ENCODE measurements around the gene GLRA1. TPM values are rescaled to one million over a fixed set of nuclear protein-coding genes. Genes with fewer than 3 reads are reported as not detected.

The GLRA1 gene
- total RNA-seq, 4 donors from 2014 or later, result not detected

DNA sequence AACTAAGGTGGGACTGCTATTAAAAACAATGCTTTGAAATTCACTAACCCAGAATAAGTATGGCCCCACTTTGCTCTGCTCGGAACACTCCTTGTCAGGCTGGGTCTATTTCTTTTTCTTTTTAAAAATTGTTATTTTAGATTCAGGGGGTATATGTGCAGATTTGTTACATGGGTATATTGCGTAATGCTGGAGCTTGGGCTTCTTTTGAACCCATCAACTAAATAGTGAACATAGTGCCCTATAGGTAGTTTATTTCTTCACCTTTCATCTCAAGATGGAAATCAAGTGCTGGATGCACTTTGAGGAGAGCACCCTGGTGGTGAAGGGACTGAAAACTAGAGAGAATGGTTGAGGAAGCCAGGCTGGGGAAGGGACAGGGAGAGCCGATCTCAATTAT is 51.0 kb downstream of the GLRA1 start:
- H3K9me3 ChIP-seq, result peaks cover 5% of the 10 kb centered on the region
- WGBS, result 94% methylated on average over 3 of the region's 3 CpGs
- no peaks in the 10 kb centered on the region for H3K27me3 ChIP-seq
- DNase-seq (ENCODE audit: low spot score in 2 of 2), result no peak
- no peak overlapping the region for H3K27ac ChIP-seq
- H3K4me1 ChIP-seq, result no peaks in the 10 kb centered on the region
- no peaks in the 10 kb centered on the region for H3K36me3 ChIP-seq
- no peak overlapping the region for H3K4me3 ChIP-seq
- TF ChIP-seq EP300 (IDR thresholded peaks at IDR 0.05), result no peak
- TF ChIP-seq POLR2A (IDR thresholded peaks at IDR 0.05), result no peak
- no peak for TF ChIP-seq POLR2AphosphoS5 (IDR thresholded peaks at IDR 0.05)
- no peak for TF ChIP-seq CTCF (IDR thresholded peaks at IDR 0.05)

DNA sequence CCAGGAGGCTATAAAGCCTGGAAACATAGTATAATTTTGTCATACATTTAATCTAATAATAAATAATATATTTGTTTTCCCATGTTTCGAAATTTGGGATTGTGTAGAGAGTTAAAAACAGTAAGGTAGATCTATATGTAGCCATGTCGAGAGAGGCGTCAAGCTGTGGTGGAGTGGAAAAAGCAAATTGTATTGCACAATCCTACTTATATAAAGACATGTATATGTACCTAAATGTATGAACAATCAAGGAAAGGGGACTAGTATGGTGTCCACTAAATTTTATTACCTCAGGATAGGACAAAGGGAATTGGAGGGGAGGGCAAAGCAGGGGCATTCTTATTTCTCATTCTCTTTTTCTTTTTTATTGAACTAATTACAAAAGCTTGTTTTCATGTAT is 52.0 kb downstream of the GLRA1 start:
- H3K4me3 ChIP-seq, result no peak overlapping the region
- H3K9me3 ChIP-seq, result peaks cover 5% of the 10 kb centered on the region
- TF ChIP-seq EP300 (IDR thresholded peaks at IDR 0.05) (no peak), POLR2A (IDR thresholded peaks at IDR 0.05) (no peak), CTCF (IDR thresholded peaks at IDR 0.05) (no peak), POLR2AphosphoS5 (IDR thresholded peaks at IDR 0.05) (no peak)
- H3K27me3 ChIP-seq, result no peaks in the 10 kb centered on the region
- DNase-seq (ENCODE audit: low spot score in 2 of 2), result no peak
- no peak overlapping the region for H3K27ac ChIP-seq
- WGBS, result 91% methylated on average over 3 of the region's 3 CpGs
- no peaks in the 10 kb centered on the region for H3K36me3 ChIP-seq
- no peaks in the 10 kb centered on the region for H3K4me1 ChIP-seq

DNA sequence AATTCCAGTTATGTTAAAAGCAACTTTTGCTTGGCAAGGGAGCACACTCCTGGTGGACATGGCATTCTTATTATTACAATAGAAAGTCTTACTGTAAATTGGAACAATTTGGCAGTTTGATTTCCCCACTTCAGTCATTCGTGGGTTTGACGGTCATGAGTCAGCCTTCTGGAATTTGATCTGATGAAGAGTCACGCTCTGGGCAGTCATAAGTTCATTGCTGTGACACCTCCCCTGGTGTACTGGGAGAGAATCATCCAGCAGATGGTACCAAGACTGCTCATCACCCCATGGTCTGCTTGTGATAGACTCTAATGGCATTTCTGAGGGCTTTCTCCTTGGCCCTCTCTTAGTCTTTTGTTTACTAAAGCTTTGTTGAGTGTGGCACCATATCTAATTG is 53.8 kb downstream of the GLRA1 start:
- WGBS, result 64% methylated on average over 3 of the region's 3 CpGs
- no peaks in the 10 kb centered on the region for H3K4me1 ChIP-seq
- no peak overlapping the region for H3K27ac ChIP-seq
- TF ChIP-seq EP300 (IDR thresholded peaks at IDR 0.05) (no peak), POLR2AphosphoS5 (IDR thresholded peaks at IDR 0.05) (no peak), POLR2A (IDR thresholded peaks at IDR 0.05) (no peak), CTCF (IDR thresholded peaks at IDR 0.05) (no peak)
- no peaks in the 10 kb centered on the region for H3K36me3 ChIP-seq
- DNase-seq (ENCODE audit: low spot score in 2 of 2), result no peak
- no peaks in the 10 kb centered on the region for H3K9me3 ChIP-seq
- no peak overlapping the region for H3K4me3 ChIP-seq
- H3K27me3 ChIP-seq, result no peaks in the 10 kb centered on the region

GRCh38 chr5:151870271-151870670 is 54.4 kb downstream of the GLRA1 start:
- Histone ChIP-seq H3K4me1 (no peaks in the 10 kb centered on the region), H3K27me3 (no peaks in the 10 kb centered on the region), H3K9me3 (no peaks in the 10 kb centered on the region), H3K27ac (no peak overlapping the region), H3K4me3 (no peak overlapping the region), H3K36me3 (no peaks in the 10 kb centered on the region)
- DNase-seq (ENCODE audit: low spot score in 2 of 2), result no peak
- WGBS, result 86% methylated on average over 2 of the region's 2 CpGs
- no peak for TF ChIP-seq POLR2AphosphoS5 (IDR thresholded peaks at IDR 0.05)
- TF ChIP-seq CTCF (IDR thresholded peaks at IDR 0.05), result no peak
- TF ChIP-seq POLR2A (IDR thresholded peaks at IDR 0.05), result no peak
- no peak for TF ChIP-seq EP300 (IDR thresholded peaks at IDR 0.05)

GRCh38 chr5:151869843-151870242 is 54.8 kb downstream of the GLRA1 start:
- WGBS, result 87% methylated on average over 2 of the region's 2 CpGs
- no peak overlapping the region for H3K27ac ChIP-seq
- no peak for TF ChIP-seq EP300 (IDR thresholded peaks at IDR 0.05)
- TF ChIP-seq POLR2A (IDR thresholded peaks at IDR 0.05), result no peak
- TF ChIP-seq POLR2AphosphoS5 (IDR thresholded peaks at IDR 0.05), result no peak
- no peak for TF ChIP-seq CTCF (IDR thresholded peaks at IDR 0.05)
- no peaks in the 10 kb centered on the region for H3K4me1 ChIP-seq
- no peak overlapping the region for H3K4me3 ChIP-seq
- no peaks in the 10 kb centered on the region for H3K27me3 ChIP-seq
- no peaks in the 10 kb centered on the region for H3K9me3 ChIP-seq
- DNase-seq (ENCODE audit: low spot score in 2 of 2), result no peak
- no peaks in the 10 kb centered on the region for H3K36me3 ChIP-seq
